GM12878 (cell line): Measurements from ENCODE around the gene EPB41L4A. TPM values are rescaled to one million over a fixed set of nuclear protein-coding genes. Genes with fewer than 3 reads are reported as not detected.

Experiments
- ATAC-seq: fragments of 200-7000 bp; cut with Tn5 transposase; 3 replicates; pipeline ENCODE4 v1.9.1; 2020; ENCODE audit warnings: mild to moderate bottlenecking, moderate library complexity
- BruUV-seq: library from RNA; stranded (reverse); fragments of 400-500 nt; replicated peaks from 2 replicates; lab custom pipeline; 2021; lab: Mats Ljungman, UMichigan
- CTCF ChIA-PET: fragments of 300-600 bp; sonication (Branson Sonifier 250); formaldehyde crosslinking; extraction: SDS; loops from one replicate; lab custom pipeline; 2021; ENCODE audit warnings: inconsistent platforms; lab: Yijun Ruan, JAX
- POLR2A ChIA-PET: fragments of 350-600 bp; formaldehyde crosslinking; extraction: SDS; loops from one replicate; lab custom pipeline; 2021; ENCODE audit warnings: inconsistent platforms; lab: Charles Lee
- RAD21 ChIA-PET: fragments of 300-600 bp; sonication (Branson Sonifier 250); formaldehyde crosslinking; loops from one replicate; lab custom pipeline; 2023; ENCODE audit warnings: antibody characterized with exemption; ENCODE audit not compliant: unreplicated experiment; lab: Charles Lee
- SMC1A ChIA-PET: fragments of 300-600 bp; sonication (Branson Sonifier 250); formaldehyde crosslinking; loops from one replicate; lab custom pipeline; 2023; ENCODE audit not compliant: unreplicated experiment, uncharacterized antibody; lab: Charles Lee
- DNase-seq: peaks from one replicate; pipeline ENCODE4 v3.0.0-alpha.2; 2011; ENCODE audit warnings: low read depth, low spot score
- FAIRE-seq: peaks from 3 replicates; lab custom pipeline; 2011; peaks lifted over from hg19 to GRCh38; lab: Jason Lieb, UNC
- H2AFZ ChIP-seq: 2 replicates; pipeline ENCODE4 v1.6.0; 2011; ENCODE audit warnings: low read depth, low read length, control low read depth; ENCODE audit not compliant: control insufficient read depth
- H3K27ac ChIP-seq: 2 replicates; pipeline ENCODE4 v1.5.1; 2011; ENCODE audit warnings: control low read depth; ENCODE audit not compliant: control insufficient read depth, insufficient read depth
- H3K27me3 ChIP-seq, 2 experiments: replicated peaks in 1 of 2; 2 replicates each; pipeline versions ENCODE4 v1.6.0 to v1.6.1; 2011; ENCODE audit warnings: low read length in 1 of 2; ENCODE audit not compliant: control insufficient read depth in 2 of 2, insufficient read depth in 2 of 2
- H3K36me3 ChIP-seq, 2 experiments: 2 replicates each; pipeline ENCODE4 v1.5.1; 2011; ENCODE audit warnings: low read length in 1 of 2; ENCODE audit not compliant: control insufficient read depth in 2 of 2, insufficient read depth in 2 of 2
- H3K4me1 ChIP-seq: 2 replicates; pipeline ENCODE4 v1.6.1; 2011; ENCODE audit warnings: mild to moderate bottlenecking, low read length, moderate library complexity, mixed read lengths; ENCODE audit not compliant: control insufficient read depth, insufficient read depth
- H3K4me2 ChIP-seq: 2 replicates; pipeline ENCODE4 v1.6.0; 2011; ENCODE audit warnings: control low read depth; ENCODE audit not compliant: control insufficient read depth, insufficient read depth
- H3K4me3 ChIP-seq: fragments of 200-600 bp; sonication (generic); 2 replicates; pipeline ENCODE4 v1.5.1; 2016
- H3K79me2 ChIP-seq: 2 replicates; pipeline ENCODE4 v1.6.0; 2011; ENCODE audit warnings: low read length; ENCODE audit not compliant: control insufficient read depth, insufficient read depth
- H3K9ac ChIP-seq: 2 replicates; pipeline ENCODE4 v1.8.0; 2011; ENCODE audit warnings: low read length, control low read depth, mixed read lengths; ENCODE audit not compliant: control insufficient read depth, insufficient read depth
- H3K9me3 ChIP-seq: replicated peaks from 3 replicates; pipeline ENCODE4 v1.5.1; 2011; ENCODE audit warnings: mild to moderate bottlenecking, low read length; ENCODE audit not compliant: control insufficient read depth, insufficient read depth
- H4K20me1 ChIP-seq: 2 replicates; pipeline ENCODE4 v1.6.0; 2011; ENCODE audit not compliant: control insufficient read depth, insufficient read depth
- ATF3 ChIP-seq: IDR thresholded peaks from 2 replicates; pipeline ENCODE4 v1.6.1; 2011; ENCODE audit warnings: low read depth, mild to moderate bottlenecking, low read length, moderate library complexity, borderline replicate concordance; ENCODE audit errors: extremely low read depth
- CHD4 ChIP-seq: fragments of 200-600 bp; sonication (generic); IDR thresholded peaks from 2 replicates; pipeline ENCODE4 v1.6.1; 2016; ENCODE audit warnings: mild to moderate bottlenecking
- IRF4 ChIP-seq: IDR thresholded peaks from 2 replicates; pipeline ENCODE4 v1.6.1; 2011; ENCODE audit warnings: low read depth, low read length
- LARP7 ChIP-seq: fragments of 450-650 bp; IDR thresholded peaks from 2 replicates; pipeline ENCODE4 v1.6.1; 2017; ENCODE audit warnings: mild to moderate bottlenecking
- MEF2A ChIP-seq: IDR thresholded peaks from 2 replicates; pipeline ENCODE4 v1.6.1; 2011; ENCODE audit warnings: low read depth, mild to moderate bottlenecking, low read length, moderate library complexity; ENCODE audit not compliant: insufficient read depth
- PRDM15 ChIP-seq: fragments of 450-650 bp; formaldehyde crosslinking; IDR thresholded peaks from 2 replicates; pipeline ENCODE4 v1.4.0; 2020; ENCODE audit warnings: mild to moderate bottlenecking, moderate library complexity
- SIN3A ChIP-seq: IDR thresholded peaks from 2 replicates; pipeline ENCODE4 v1.6.1; 2012; ENCODE audit warnings: low read depth, low read length, improper control_type of control experiment
- ZSCAN29 ChIP-seq: fragments of 450-650 bp; IDR thresholded peaks from 2 replicates; pipeline ENCODE4 v1.6.1; 2017; ENCODE audit warnings: mild to moderate bottlenecking, moderate library complexity
- WGBS: methylation state at CpG from one replicate; pipeline ENCODE4 v1.1.6; 2016; ENCODE audit warnings: low lambda C conversion rate; ENCODE audit not compliant: insufficient replicate concordance, insufficient coverage; ENCODE audit errors: missing lambda C conversion rate; 5-methylcytosine and 5-hydroxymethylcytosine counted together
- in situ Hi-C: fragments of 300-500 bp; cut with MboI; formaldehyde crosslinking; loops from 9 replicates; pipeline ENCODE4 v1.14.3; 2018; ENCODE audit warnings: mixed read lengths
- intact Hi-C: fragments of 100-400 bp; cut with micrococcal nuclease; formaldehyde crosslinking; loops from one replicate; pipeline ENCODE4 v1.14.2; 2022; ENCODE audit not compliant: unreplicated experiment
- polyA plus RNA-seq, 11 experiments: library from polyadenylated mRNA; depleted of rRNA in 4 of 11; unstranded in 6 of 11; stranded (reverse) in 5 of 11; fragments of >200 nt; fragmentation: Nextera tagmentation in 4 of 11; fragmentation: Illumina TruSeq in 1 of 11; extraction: Ambion mirVana in 4 of 11; extraction: Trizol in 1 of 11; gene quantifications; 1 replicate in 1 of 11; 2 replicates in 10 of 11; pipeline versions ENCODE4 v1.2.1 to v1.2.3, GENCODE V29; 2011 to 2016; ENCODE audit warnings: inconsistent platforms in 2 of 11, missing spikeins in 2 of 11, low read depth in 1 of 11
- total RNA-seq, 4 experiments: library from RNA; depleted of rRNA in 3 of 4; stranded (reverse); fragments of >200 nt in 3 of 4; fragmentation: Illumina TruSeq in 1 of 4; extraction: Trizol in 1 of 4; gene quantifications; 2 replicates each; pipeline versions ENCODE4 v1.2.1 to v1.2.3, GENCODE V29; 2013 to 2021

The EPB41L4A gene
- total and polyA plus RNA-seq, 10 of the 15 experiments (the other 5 are each of a cell fraction or from before 2014, with no cell fraction given), result 0.10 to 0.67 (median 0.30) TPM

- no peak for TF ChIP-seq PRDM15 (CRISPR knock-in tag)
Observed at GRCh38 chr5:112338681-112339337, 80.3 kb downstream of the EPB41L4A start (continued).

- H3K4me3 ChIP-seq, result no peak overlapping the region
- H3K9ac ChIP-seq, result no peak overlapping the region
- no TSS peak for BruUV-seq
- no peak overlapping the region for H2AFZ ChIP-seq
- intact Hi-C loops (no loop called here), in situ Hi-C loops (no loop called here)
- H4K20me1 ChIP-seq, result no peaks in the 10 kb centered on the region
- DNase-seq (no peak), ATAC-seq (no peak), FAIRE-seq (no peak)
- no peaks in the 10 kb centered on the region for H3K79me2 ChIP-seq
- H3K4me1 ChIP-seq, result peaks cover 10% of the 10 kb centered on the region
- no peaks in the 10 kb centered on the region; a peak in 1 of 4 replicates for H3K27me3 ChIP-seq
- SMC1A ChIA-PET, result interaction anchor here (1.0 to 1.1 kb wide), 2 partner anchors 8 to 54 kb away, joined by 3 read pairs; no protein-coding TSS in a partner anchor
- H3K9me3 ChIP-seq, result no peaks in the 10 kb centered on the region
- H3K4me2 ChIP-seq, result no peak overlapping the region
- RAD21 ChIA-PET, result no interaction called here
- 62% methylated on average over 5 of the region's 5 CpGs for WGBS
- H3K36me3 ChIP-seq, result no peaks in the 10 kb centered on the region
- CTCF ChIA-PET, result no interaction called here
- POLR2A ChIA-PET, result no interaction called here
- no peak for TF ChIP-seq IRF4
- no peak for TF ChIP-seq LARP7
- TF ChIP-seq SIN3A, result no peak
- TF ChIP-seq ATF3, result no peak
- TF ChIP-seq CHD4, result no peak
- no peak for TF ChIP-seq PRDM15 (CRISPR knock-in tag)
- no peak for TF ChIP-seq MEF2A
- no peak for TF ChIP-seq ZSCAN29
- H3K27ac ChIP-seq, result no peak overlapping the region
Observed at GRCh38 chr5:112333331-112333781, 85.7 kb downstream of the EPB41L4A start.
